CD8-positive, alpha-beta memory T cell (primary cell): ENCODE measurements around the gene DOC2B. TPM values are rescaled to one million over a fixed set of nuclear protein-coding genes. Genes with fewer than 3 reads are reported as not detected.
A peak's percentile ranks its signal among the peaks of the same experiment; 100 is the strongest.
"Not testable (repeated sequence)": the region's sequence is repeated elsewhere in the genome, so short reads cannot be mapped to it uniquely, and the experiment has no call there.

Source experiments
- CTCF ChIA-PET: fragments of 350-600 bp; sonication (Branson Sonifier 250); formaldehyde crosslinking; loops from one replicate; lab custom pipeline; 2021; ENCODE audit warnings: antibody characterized with exemption; lab: Charles Lee
- POLR2A ChIA-PET: fragments of 350-600 bp; sonication (Branson Sonifier 250); formaldehyde crosslinking; loops from one replicate; lab custom pipeline; 2021; ENCODE audit warnings: antibody characterized with exemption; lab: Charles Lee
- DNase-seq, 5 donors: peaks; one replicate each; pipeline versions ENCODE4 v3.0.0 to v3.0.0-alpha.2; 2020 to 2022; ENCODE audit warnings: mixed read lengths in 1 of 5
- H3K27ac ChIP-seq: one replicate; pipeline ENCODE4 v1.7.0; 2013; ENCODE audit warnings: low read depth, mild to moderate bottlenecking, low read length, moderate library complexity
- H3K27me3 ChIP-seq: 2 replicates; pipeline ENCODE4 v1.7.0; 2013; ENCODE audit warnings: low read length, mild to moderate bottlenecking; ENCODE audit not compliant: insufficient read depth, poor library complexity, severe bottlenecking
- H3K36me3 ChIP-seq: 2 replicates; pipeline ENCODE4 v1.7.0; 2013; ENCODE audit warnings: mild to moderate bottlenecking, low read length, moderate library complexity; ENCODE audit not compliant: insufficient read depth
- H3K4me1 ChIP-seq: 2 replicates; pipeline ENCODE4 v1.7.0; 2013; ENCODE audit warnings: mild to moderate bottlenecking, low read length, moderate library complexity; ENCODE audit not compliant: insufficient read depth
- H3K4me3 ChIP-seq: 2 replicates; pipeline ENCODE4 v1.7.0; 2013; ENCODE audit warnings: mild to moderate bottlenecking, low read length
- H3K9me3 ChIP-seq: 2 replicates; pipeline ENCODE4 v1.7.0; 2013; ENCODE audit warnings: mild to moderate bottlenecking, low read length
- H3K27ac Mint-ChIP-seq, 8 donors: one replicate each; pipeline ENCODE4 v1.8.0; 2020 to 2021; ENCODE audit warnings: mixed read lengths in 8 of 8, mild to moderate bottlenecking in 6 of 8, inconsistent platforms in 3 of 8, moderate library complexity in 3 of 8
- H3K27me3 Mint-ChIP-seq, 2 donors: one replicate each; pipeline ENCODE4 v1.8.0; 2020 to 2021; ENCODE audit warnings: mixed read lengths in 2 of 2, mild to moderate bottlenecking in 1 of 2, moderate library complexity in 1 of 2
- H3K36me3 Mint-ChIP-seq, 3 donors: one replicate each; pipeline ENCODE4 v1.8.0; 2020 to 2021; ENCODE audit warnings: mixed read lengths in 3 of 3, inconsistent platforms in 1 of 3, mild to moderate bottlenecking in 1 of 3
- H3K4me1 Mint-ChIP-seq, 3 donors: one replicate each; pipeline ENCODE4 v1.8.0; 2020 to 2021; ENCODE audit warnings: mixed read lengths in 3 of 3, inconsistent platforms in 1 of 3, mild to moderate bottlenecking in 1 of 3
- H3K4me3 Mint-ChIP-seq, 7 donors: one replicate each; pipeline ENCODE4 v1.8.0; 2020 to 2021; ENCODE audit warnings: mixed read lengths in 7 of 7, mild to moderate bottlenecking in 6 of 7, moderate library complexity in 4 of 7, inconsistent platforms in 2 of 7
- H3K9me3 Mint-ChIP-seq, 5 donors: one replicate each; pipeline ENCODE4 v1.8.0; 2020 to 2022; ENCODE audit warnings: mixed read lengths in 5 of 5, mild to moderate bottlenecking in 3 of 5, moderate library complexity in 2 of 5, inconsistent platforms in 1 of 5
- polyA plus RNA-seq: library from polyadenylated mRNA; unstranded; fragments of 300-500 nt; fragmentation: Illumina TruSeq; gene quantifications from one replicate; pipeline ENCODE4 v1.2.3, GENCODE V29; 2021
- total RNA-seq, 2 experiments: library from RNA; stranded (reverse); gene quantifications; one replicate each; pipeline ENCODE4 v1.2.3, GENCODE V29; 2021

DOC2B gene
- total and polyA plus RNA-seq, 3 experiments from 2014 or later: 0.13 to 0.15 TPM; not detected in 1

- Mint-ChIP-seq H3K9me3 (no peaks in the 10 kb centered on the region), H3K36me3 (peaks cover 0 to 3% (median 0%) of the 10 kb centered on the region in 3 donors)
- POLR2A ChIA-PET: no interaction called here
Observed at GRCh38 chr17:216625-217024, 35.2 kb upstream of the DOC2B start.

GRCh38 chr17:215563-216478, 34.4 kb upstream of the DOC2B start:
- POLR2A ChIA-PET, H3K27me3 ChIP-seq, H3K36me3 Mint-ChIP-seq, DNase-seq, CTCF ChIA-PET, H3K36me3 ChIP-seq, H3K9me3 Mint-ChIP-seq, H3K4me1 ChIP-seq, H3K4me1 Mint-ChIP-seq, H3K27ac ChIP-seq, H3K9me3 ChIP-seq, H3K4me3 ChIP-seq, H3K27me3 Mint-ChIP-seq: not testable (repeated sequence)
- Mint-ChIP-seq H3K27ac (peak overlapping the region in 2 of 8 donors; percentile 76 to 81), H3K4me3 (peak overlapping the region in 2 of 7 donors; percentile 61 to 73)

More at GRCh38 chr17:216625-217024, 35.2 kb upstream of the DOC2B start:
- H3K9me3 ChIP-seq: no peaks in the 10 kb centered on the region
- DNase-seq: no peak
- H3K27me3 ChIP-seq: no peaks in the 10 kb centered on the region
- no peaks in the 10 kb centered on the region for H3K4me1 ChIP-seq
- no peak overlapping the region for H3K4me3 ChIP-seq
- CTCF ChIA-PET: no interaction called here
- Mint-ChIP-seq H3K27me3 (no peaks in the 10 kb centered on the region), H3K27ac (peak overlapping the region in 2 of 8 donors; percentile 26 to 81), H3K4me1 (peaks cover 0 to 8% (median 2%) of the 10 kb centered on the region in 3 donors), H3K4me3 (peak overlapping the region in 2 of 7 donors; percentile 61 to 68)
- H3K27ac ChIP-seq: no peak overlapping the region
- H3K36me3 ChIP-seq: no peaks in the 10 kb centered on the region

GRCh38 chr17:214881-215331, 33.5 kb upstream of the DOC2B start:
- H3K4me3 Mint-ChIP-seq: peak overlapping the region in 2 of 7 donors; percentile 61 to 73
- ChIA-PET CTCF (no interaction called here), POLR2A (no interaction called here)
- H3K27me3 Mint-ChIP-seq: peaks cover 0 to 5% of the 10 kb centered on the region in 2 donors
- H3K27ac Mint-ChIP-seq: peak overlapping the region in 2 of 8 donors; percentile 5 to 47
- no peaks in the 10 kb centered on the region for H3K4me1 ChIP-seq
- peaks cover 0 to 3% (median 0%) of the 10 kb centered on the region in 3 donors for H3K36me3 Mint-ChIP-seq
- H3K9me3 Mint-ChIP-seq: no peaks in the 10 kb centered on the region
- H3K27ac ChIP-seq: no peak overlapping the region
- H3K9me3 ChIP-seq: no peaks in the 10 kb centered on the region
- no peak overlapping the region for H3K4me3 ChIP-seq
- peaks cover 0 to 8% (median 2%) of the 10 kb centered on the region in 3 donors for H3K4me1 Mint-ChIP-seq
- no peaks in the 10 kb centered on the region for H3K36me3 ChIP-seq
- H3K27me3 ChIP-seq: no peaks in the 10 kb centered on the region
- no peak for DNase-seq

- Mint-ChIP-seq H3K36me3 (peaks cover 0 to 6% (median 0%) of the 10 kb centered on the region in 3 donors), H3K9me3 (peaks cover 0 to 3% (median 2%) of the 10 kb centered on the region in 5 donors), H3K27me3 (peaks cover 0 to 10% of the 10 kb centered on the region in 2 donors), H3K4me3 (no peak overlapping the region), H3K27ac (no peak overlapping the region), H3K4me1 (peaks cover 0 to 8% (median 2%) of the 10 kb centered on the region in 3 donors)
- Histone ChIP-seq H3K4me3 (no peak overlapping the region), H3K27me3 (no peaks in the 10 kb centered on the region), H3K36me3 (no peaks in the 10 kb centered on the region), H3K27ac (no peak overlapping the region), H3K9me3 (no peaks in the 10 kb centered on the region), H3K4me1 (no peaks in the 10 kb centered on the region)
- ChIA-PET POLR2A (no interaction called here), CTCF (no interaction called here)
- DNase-seq: no peak
Observed at GRCh38 chr17:213286-214105, 32.0 kb upstream of the DOC2B start.

GRCh38 chr17:210402-210801, 29.0 kb upstream of the DOC2B start:
- no peak overlapping the region for H3K27ac Mint-ChIP-seq
- CTCF ChIA-PET: no interaction called here
- no peak for DNase-seq
- peaks cover 0 to 6% (median 3%) of the 10 kb centered on the region in 5 donors for H3K9me3 Mint-ChIP-seq
- Histone ChIP-seq H3K36me3 (no peaks in the 10 kb centered on the region), H3K4me1 (no peaks in the 10 kb centered on the region), H3K27ac (no peak overlapping the region), H3K4me3 (no peak overlapping the region), H3K9me3 (no peaks in the 10 kb centered on the region), H3K27me3 (no peaks in the 10 kb centered on the region)
- POLR2A ChIA-PET: no interaction called here
- peaks cover 0 to 3% (median 0%) of the 10 kb centered on the region in 3 donors for H3K4me1 Mint-ChIP-seq
- H3K36me3 Mint-ChIP-seq: peaks cover 0 to 3% (median 0%) of the 10 kb centered on the region in 3 donors
- H3K27me3 Mint-ChIP-seq: peaks cover 1 to 15% of the 10 kb centered on the region in 2 donors
- H3K4me3 Mint-ChIP-seq: no peak overlapping the region

GRCh38 chr17:208429-208828, 27.0 kb upstream of the DOC2B start:
- DNase-seq: no peak
- Histone ChIP-seq H3K9me3 (no peaks in the 10 kb centered on the region), H3K36me3 (no peaks in the 10 kb centered on the region), H3K4me1 (no peaks in the 10 kb centered on the region), H3K27ac (no peak overlapping the region), H3K27me3 (no peaks in the 10 kb centered on the region), H3K4me3 (no peak overlapping the region)
- no peak overlapping the region for H3K4me3 Mint-ChIP-seq
- H3K4me1 Mint-ChIP-seq: no peaks in the 10 kb centered on the region
- H3K9me3 Mint-ChIP-seq: peaks cover 0 to 6% (median 3%) of the 10 kb centered on the region in 5 donors
- CTCF ChIA-PET: no interaction called here
- no peak overlapping the region for H3K27ac Mint-ChIP-seq
- peaks cover 0 to 3% (median 0%) of the 10 kb centered on the region in 3 donors for H3K36me3 Mint-ChIP-seq
- POLR2A ChIA-PET: no interaction called here
- peaks cover 2 to 19% of the 10 kb centered on the region in 2 donors for H3K27me3 Mint-ChIP-seq

GRCh38 chr17:207775-208174, 26.3 kb upstream of the DOC2B start:
- Mint-ChIP-seq H3K9me3 (peaks cover 0 to 6% (median 3%) of the 10 kb centered on the region in 5 donors), H3K27me3 (peaks cover 2 to 20% of the 10 kb centered on the region in 2 donors), H3K36me3 (peaks cover 0 to 3% (median 0%) of the 10 kb centered on the region in 3 donors), H3K4me3 (no peak overlapping the region), H3K4me1 (no peaks in the 10 kb centered on the region), H3K27ac (no peak overlapping the region)
- Histone ChIP-seq H3K4me1 (no peaks in the 10 kb centered on the region), H3K36me3 (no peaks in the 10 kb centered on the region), H3K27me3 (no peaks in the 10 kb centered on the region), H3K27ac (no peak overlapping the region), H3K9me3 (no peaks in the 10 kb centered on the region), H3K4me3 (no peak overlapping the region)
- ChIA-PET POLR2A (no interaction called here), CTCF (no interaction called here)
- DNase-seq: no peak
